ENCODE data around the gene SSBP2.
"Not testable (repeated sequence)": the region's sequence is repeated elsewhere in the genome, so short reads cannot be mapped to it uniquely, and the experiment has no call there.

SSBP2 gene

GRCh38 chr5:81429363-81429762, 321.5 kb downstream of the SSBP2 start:
- no peak overlapping the region for H3K4me3 ChIP-seq (ENCODE audit: low read length)
- no peak for TF ChIP-seq ZNF274 (IDR thresholded peaks at IDR 0.05; ENCODE audit: low read depth, low read length)

- TF ChIP-seq ZNF274 (IDR thresholded peaks at IDR 0.05; ENCODE audit: low read depth, low read length) = no peak
- H3K4me3 ChIP-seq (ENCODE audit: low read length) = no peak overlapping the region
Observed at GRCh38 chr5:81428861-81429260, 322.0 kb downstream of the SSBP2 start.

DNA sequence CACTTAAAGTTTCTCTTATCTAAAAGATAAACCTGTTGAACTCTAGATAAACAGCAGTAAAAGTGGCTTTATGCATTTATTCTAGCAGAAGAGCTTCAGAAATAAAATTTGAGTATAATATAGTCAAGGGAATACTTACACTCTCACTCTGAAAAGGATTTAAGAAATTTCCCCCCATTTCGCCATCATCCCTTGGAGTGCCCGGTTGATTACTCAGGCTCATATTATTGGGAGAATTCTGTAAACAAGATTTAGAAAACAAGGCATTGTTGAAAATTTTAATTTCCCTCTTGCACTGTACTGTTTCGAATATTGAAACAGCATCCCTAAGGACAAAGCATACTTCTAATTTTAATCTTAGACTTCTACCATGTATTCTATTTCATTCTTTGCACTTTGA, 322.5 kb downstream of the SSBP2 start:
- TF ChIP-seq ZNF274 (IDR thresholded peaks at IDR 0.05; ENCODE audit: low read depth, low read length) = no peak
- no peak overlapping the region for H3K4me3 ChIP-seq (ENCODE audit: low read length)

GRCh38 chr5:81427566-81427965, 323.3 kb downstream of the SSBP2 start:
- TF ChIP-seq ZNF274 (IDR thresholded peaks at IDR 0.05; ENCODE audit: low read depth, low read length) = no peak
- no peak overlapping the region for H3K4me3 ChIP-seq (ENCODE audit: low read length)

DNA sequence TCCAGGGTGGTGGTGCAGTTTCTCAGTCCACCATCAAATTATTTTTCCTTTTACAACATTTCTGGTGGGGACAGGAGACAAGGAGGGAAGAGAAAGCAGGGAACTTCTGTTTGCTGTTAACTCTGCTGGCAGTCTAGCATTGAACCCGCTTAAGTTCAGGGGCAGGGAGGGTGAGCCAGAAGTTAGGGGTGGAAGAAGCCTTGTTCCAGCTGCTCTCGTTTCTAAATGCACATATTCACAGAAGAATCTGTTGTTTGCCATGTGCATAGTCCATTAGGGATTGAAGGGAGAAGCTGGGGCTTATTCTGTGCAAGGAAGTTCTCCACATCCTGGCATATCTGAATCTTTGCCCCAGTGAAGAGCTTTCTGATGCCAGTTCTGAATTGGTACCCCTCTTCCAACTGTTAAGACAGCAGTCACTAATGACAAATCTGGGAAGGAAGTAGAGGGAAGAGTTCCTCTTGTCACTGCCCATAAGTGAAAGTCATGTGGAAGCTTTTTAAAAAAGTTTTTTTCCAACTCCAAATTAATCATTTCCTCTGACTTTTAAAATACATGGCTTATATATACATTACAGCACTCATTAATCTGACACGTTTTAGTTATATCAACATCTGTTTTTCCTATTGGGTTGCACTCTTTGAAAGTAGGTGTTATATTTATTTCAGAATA, 324.4 kb downstream of the SSBP2 start:
- H3K4me3 ChIP-seq (ENCODE audit: low read length) = no peak overlapping the region
- no peak for TF ChIP-seq ZNF274 (IDR thresholded peaks at IDR 0.05; ENCODE audit: low read depth, low read length)

- no peak overlapping the region for H3K4me3 ChIP-seq (ENCODE audit: low read length)
- TF ChIP-seq ZNF274 (IDR thresholded peaks at IDR 0.05; ENCODE audit: low read depth, low read length) = no peak
Observed at GRCh38 chr5:81425569-81425968, 325.3 kb downstream of the SSBP2 start.

GRCh38 chr5:81424728-81425127, 326.2 kb downstream of the SSBP2 start:
- no peak overlapping the region for H3K4me3 ChIP-seq (ENCODE audit: low read length)
- TF ChIP-seq ZNF274 (IDR thresholded peaks at IDR 0.05; ENCODE audit: low read depth, low read length) = no peak

DNA sequence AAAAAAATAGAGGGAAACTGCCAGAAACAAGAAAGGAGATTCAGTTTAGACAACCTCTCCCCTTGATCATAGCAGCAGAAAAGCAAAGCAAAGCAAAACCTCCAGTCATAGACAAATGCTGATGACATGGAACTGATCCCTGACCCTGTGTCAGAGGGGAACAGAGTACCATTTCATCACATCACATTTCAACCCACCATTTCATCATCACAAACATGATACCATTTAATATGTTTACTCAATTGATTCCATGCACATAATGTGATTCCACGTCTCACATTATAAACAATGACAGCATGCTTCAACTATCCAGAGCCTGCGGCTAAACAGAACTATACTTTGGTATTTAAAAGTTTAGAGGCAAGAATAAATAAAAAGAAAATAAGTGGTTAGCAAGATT, 328.2 kb downstream of the SSBP2 start:
- no peak for TF ChIP-seq ZNF274 (IDR thresholded peaks at IDR 0.05; ENCODE audit: low read depth, low read length)
- no peak overlapping the region for H3K4me3 ChIP-seq (ENCODE audit: low read length)

- no peak for TF ChIP-seq ZNF274 (IDR thresholded peaks at IDR 0.05; ENCODE audit: low read depth, low read length)
- no peak overlapping the region for H3K4me3 ChIP-seq (ENCODE audit: low read length)
Observed at GRCh38 chr5:81420039-81420667, 330.7 kb downstream of the SSBP2 start.

DNA sequence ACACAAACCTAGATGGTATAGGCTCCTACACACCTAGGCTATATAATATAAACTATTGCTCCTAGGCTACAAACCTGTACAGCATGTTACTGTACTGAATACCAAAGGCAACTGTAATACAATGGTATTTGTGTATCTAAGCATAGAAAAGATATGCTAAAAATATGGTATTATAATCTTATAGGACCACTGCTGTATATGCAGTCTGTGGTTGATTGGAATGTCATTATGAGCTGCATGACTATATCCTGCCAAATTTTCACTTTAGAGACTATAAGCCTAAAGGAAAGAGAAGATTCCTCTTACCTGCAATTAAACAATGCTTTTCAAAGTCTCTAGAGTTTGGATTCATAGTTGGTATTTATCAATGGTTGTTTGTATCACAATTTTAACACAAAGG, 332.3 kb downstream of the SSBP2 start:
- no peak overlapping the region for H3K4me3 ChIP-seq (ENCODE audit: low read length)
- no peak for TF ChIP-seq ZNF274 (IDR thresholded peaks at IDR 0.05; ENCODE audit: low read depth, low read length)

DNA sequence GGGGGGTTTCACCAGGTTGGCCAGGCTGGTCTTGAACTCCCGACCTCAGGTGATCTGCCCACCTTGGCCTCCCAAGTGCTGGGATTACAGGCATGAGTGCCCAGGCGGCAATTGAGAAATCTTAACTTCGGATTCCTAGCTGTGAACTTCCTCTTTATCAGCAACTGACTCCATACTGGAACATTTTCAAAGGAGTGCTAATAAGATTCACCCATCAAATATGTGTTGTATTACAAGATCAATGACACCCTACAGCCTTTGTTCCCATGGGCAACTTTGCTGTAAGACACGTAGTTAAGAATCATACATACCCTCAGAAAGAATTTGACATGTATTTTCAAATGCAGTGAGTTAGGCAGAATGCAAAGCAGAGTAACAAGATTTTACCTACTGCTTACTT, 333.8 kb downstream of the SSBP2 start:
- TF ChIP-seq ZNF274 (IDR thresholded peaks at IDR 0.05; ENCODE audit: low read depth, low read length) = no peak

GRCh38 chr5:81409896-81410295, 341.0 kb downstream of the SSBP2 start:
- no peak overlapping the region for H3K4me3 ChIP-seq (ENCODE audit: low read length)
- TF ChIP-seq ZNF274 (IDR thresholded peaks at IDR 0.05; ENCODE audit: low read depth, low read length) = no peak

More for the DNA sequence above, 333.8 kb downstream of the SSBP2 start:
- H3K4me3 ChIP-seq (ENCODE audit: low read length) = no peak overlapping the region

GRCh38 chr5:81409361-81409760, 341.5 kb downstream of the SSBP2 start:
- no peak overlapping the region for H3K4me3 ChIP-seq (ENCODE audit: low read length)
- no peak for TF ChIP-seq ZNF274 (IDR thresholded peaks at IDR 0.05; ENCODE audit: low read depth, low read length)

DNA sequence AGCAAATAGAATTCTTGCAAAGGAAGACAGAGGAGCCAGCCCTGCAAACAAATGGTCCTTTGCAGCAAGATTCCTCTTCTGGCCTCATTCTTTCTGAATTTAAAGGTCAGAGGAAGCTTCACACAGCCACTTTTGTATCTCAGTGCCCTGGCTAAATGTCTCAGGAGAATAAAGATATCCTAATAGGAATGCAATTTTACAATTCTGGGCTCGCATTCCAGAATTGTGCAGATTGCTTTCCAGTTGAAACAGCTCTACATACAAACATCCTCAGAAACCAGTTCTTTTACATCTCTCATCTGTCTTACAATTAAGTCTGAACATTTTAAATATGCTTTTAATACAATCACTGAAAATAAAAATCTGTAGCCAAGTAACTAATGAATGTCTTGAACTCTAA, 342.4 kb downstream of the SSBP2 start:
- TF ChIP-seq ZNF274 (IDR thresholded peaks at IDR 0.05; ENCODE audit: low read depth, low read length) = no peak

GRCh38 chr5:81407811-81408210, 343.1 kb downstream of the SSBP2 start:
- not testable (repeated sequence) for H3K4me3 ChIP-seq (ENCODE audit: low read length)

More for the DNA sequence above, 342.4 kb downstream of the SSBP2 start:
- no peak overlapping the region for H3K4me3 ChIP-seq (ENCODE audit: low read length)

Measured in GM08714 (cell line).